ENCODE results near the gene PATL2. TPM values are rescaled to one million over a fixed set of nuclear protein-coding genes. Genes with fewer than 3 reads are reported as not detected.
"Not testable (repeated sequence)": the region's sequence is repeated elsewhere in the genome, so short reads cannot be mapped to it uniquely, and the experiment has no call there.

The PATL2 gene
- total RNA-seq, 4 donors from 2014 or later = 3.0 to 40.0 (median 4.4) TPM

DNA sequence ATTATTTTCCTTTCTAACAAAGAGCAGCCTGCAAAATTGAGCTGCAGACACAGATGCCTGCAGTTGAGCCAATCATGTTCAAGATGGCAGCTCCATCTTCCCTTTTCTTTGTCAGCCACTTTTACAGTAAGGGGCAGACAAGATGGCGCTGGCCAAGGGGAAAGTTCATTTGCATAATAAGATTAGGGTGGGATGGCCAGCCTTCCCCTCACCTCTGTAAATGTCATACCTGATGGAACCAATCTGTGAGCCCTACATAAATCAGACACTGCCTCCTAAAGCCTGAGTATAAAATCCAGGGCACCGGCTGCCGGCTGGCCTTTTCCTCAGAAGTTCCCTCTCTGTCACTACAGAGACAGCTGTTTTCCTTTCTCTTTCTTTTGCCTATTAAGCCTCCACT lies 15.8 kb downstream of the PATL2 start:
- Histone ChIP-seq H3K36me3 (no peaks in the 10 kb centered on the region), H3K4me3 (no peak overlapping the region), H3K9me3 (no peaks in the 10 kb centered on the region), H3K4me1 (no peaks in the 10 kb centered on the region), H3K27ac (peak overlapping the region in 1 of 4 donors; percentile 19), H3K27me3 (no peaks in the 10 kb centered on the region)
- intact Hi-C loops (cut with DNase I; ENCODE audit: low total_unique reads) = no loop called here
- in situ Hi-C loops (cut with MboI; ENCODE audit: low pct_ligation_motif_present in 1 of 4, low pct_unique_long_range_greater_than_20kb in 1 of 4, low sequenced_read_pairs in 3 of 4) = no loop called here
- WGBS, 2 donors (ENCODE audit: low coverage in 1 of 2) = 78 to 80% methylated on average over 1 to 3 of the region's 3 CpGs
- TF ChIP-seq, protein P1, sequence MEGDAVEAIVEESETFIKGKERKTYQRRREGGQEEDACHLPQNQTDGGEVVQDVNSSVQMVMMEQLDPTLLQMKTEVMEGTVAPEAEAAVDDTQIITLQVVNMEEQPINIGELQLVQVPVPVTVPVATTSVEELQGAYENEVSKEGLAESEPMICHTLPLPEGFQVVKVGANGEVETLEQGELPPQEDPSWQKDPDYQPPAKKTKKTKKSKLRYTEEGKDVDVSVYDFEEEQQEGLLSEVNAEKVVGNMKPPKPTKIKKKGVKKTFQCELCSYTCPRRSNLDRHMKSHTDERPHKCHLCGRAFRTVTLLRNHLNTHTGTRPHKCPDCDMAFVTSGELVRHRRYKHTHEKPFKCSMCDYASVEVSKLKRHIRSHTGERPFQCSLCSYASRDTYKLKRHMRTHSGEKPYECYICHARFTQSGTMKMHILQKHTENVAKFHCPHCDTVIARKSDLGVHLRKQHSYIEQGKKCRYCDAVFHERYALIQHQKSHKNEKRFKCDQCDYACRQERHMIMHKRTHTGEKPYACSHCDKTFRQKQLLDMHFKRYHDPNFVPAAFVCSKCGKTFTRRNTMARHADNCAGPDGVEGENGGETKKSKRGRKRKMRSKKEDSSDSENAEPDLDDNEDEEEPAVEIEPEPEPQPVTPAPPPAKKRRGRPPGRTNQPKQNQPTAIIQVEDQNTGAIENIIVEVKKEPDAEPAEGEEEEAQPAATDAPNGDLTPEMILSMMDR (IDR thresholded peaks at IDR 0.05) = no peak
- TF ChIP-seq POLR2AphosphoS5 (IDR thresholded peaks at IDR 0.05) (no peak), POLR2A (IDR thresholded peaks at IDR 0.05) (no peak), EP300 (IDR thresholded peaks at IDR 0.05; ENCODE audit: low read depth) (no peak)
- no peak for DNase-seq

DNA sequence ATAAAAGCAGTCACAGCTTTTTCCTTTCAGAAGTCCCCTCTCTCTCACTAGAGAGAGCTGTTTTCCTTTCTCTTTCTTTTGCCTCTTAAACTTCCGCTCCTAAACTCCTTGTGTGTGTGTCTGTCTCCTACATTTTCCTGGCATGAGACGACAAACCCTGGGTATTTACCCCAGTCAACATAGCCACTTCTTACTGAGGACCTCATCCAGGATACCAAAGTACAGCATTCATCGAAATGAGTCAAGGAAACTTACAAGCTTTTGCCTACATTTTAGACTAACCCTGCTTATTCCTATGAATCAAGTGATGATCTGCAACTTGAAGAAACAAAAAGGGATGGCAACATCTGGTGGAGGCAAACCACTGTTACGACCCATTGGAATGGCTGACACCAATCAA lies 16.7 kb downstream of the PATL2 start:
- Histone ChIP-seq H3K36me3 (no peaks in the 10 kb centered on the region), H3K4me3 (no peak overlapping the region), H3K9me3 (no peaks in the 10 kb centered on the region), H3K27me3 (no peaks in the 10 kb centered on the region), H3K4me1 (no peaks in the 10 kb centered on the region), H3K27ac (no peak overlapping the region)
- in situ Hi-C loops (cut with MboI; ENCODE audit: low pct_ligation_motif_present in 1 of 4, low pct_unique_long_range_greater_than_20kb in 1 of 4, low sequenced_read_pairs in 3 of 4) = no loop called here
- 80 to 88% methylated on average over 3 to 4 of the region's 4 CpGs for WGBS, 2 donors (ENCODE audit: low coverage in 1 of 2)
- DNase-seq = no peak
- intact Hi-C loops (cut with DNase I; ENCODE audit: low total_unique reads) = no loop called here
- no peak for TF ChIP-seq EP300 (IDR thresholded peaks at IDR 0.05; ENCODE audit: low read depth)
- TF ChIP-seq POLR2AphosphoS5 (IDR thresholded peaks at IDR 0.05) = no peak
- no peak for TF ChIP-seq POLR2A (IDR thresholded peaks at IDR 0.05)
- TF ChIP-seq, protein P1 (IDR thresholded peaks at IDR 0.05) = no peak

DNA sequence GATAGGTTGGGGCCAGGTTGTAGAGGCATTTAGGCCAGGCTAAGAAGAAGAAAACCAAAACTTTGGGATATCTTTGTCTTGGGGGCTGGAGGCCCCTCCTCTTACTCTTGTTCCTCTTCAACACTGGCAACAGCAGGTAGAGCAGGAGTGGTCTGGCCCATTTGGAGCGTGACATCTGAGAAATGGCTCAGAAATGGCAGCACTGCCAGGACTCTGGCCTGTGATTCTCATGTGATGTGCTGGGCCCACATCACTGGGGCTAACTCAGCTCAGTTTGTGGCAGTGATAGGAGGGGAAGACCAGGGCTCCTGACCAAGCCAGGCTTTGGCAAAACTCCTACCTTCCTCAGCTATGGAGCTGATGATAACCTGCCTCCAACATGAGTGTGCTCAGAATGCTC lies 18.5 kb downstream of the PATL2 start:
- WGBS, 2 donors (ENCODE audit: low coverage in 1 of 2) = 94% methylated on average over 1 of the region's 1 CpG; no CpG with 5 or more reads in 1 of the 2 donors
- H3K4me3 ChIP-seq = no peak overlapping the region
- intact Hi-C loops (cut with DNase I; ENCODE audit: low total_unique reads) = no loop called here
- H3K27me3 ChIP-seq = no peaks in the 10 kb centered on the region
- in situ Hi-C loops (cut with MboI; ENCODE audit: low pct_ligation_motif_present in 1 of 4, low pct_unique_long_range_greater_than_20kb in 1 of 4, low sequenced_read_pairs in 3 of 4) = no loop called here
- no peaks in the 10 kb centered on the region for H3K4me1 ChIP-seq
- no peak for DNase-seq
- H3K9me3 ChIP-seq = peaks cover 0 to 3% of the 10 kb centered on the region in 2 donors
- no peaks in the 10 kb centered on the region for H3K36me3 ChIP-seq
- H3K27ac ChIP-seq = no peak overlapping the region
- TF ChIP-seq POLR2A (IDR thresholded peaks at IDR 0.05) (no peak), EP300 (IDR thresholded peaks at IDR 0.05; ENCODE audit: low read depth) (no peak), POLR2AphosphoS5 (IDR thresholded peaks at IDR 0.05) (no peak)
- TF ChIP-seq, protein P1 (IDR thresholded peaks at IDR 0.05) = no peak

DNA sequence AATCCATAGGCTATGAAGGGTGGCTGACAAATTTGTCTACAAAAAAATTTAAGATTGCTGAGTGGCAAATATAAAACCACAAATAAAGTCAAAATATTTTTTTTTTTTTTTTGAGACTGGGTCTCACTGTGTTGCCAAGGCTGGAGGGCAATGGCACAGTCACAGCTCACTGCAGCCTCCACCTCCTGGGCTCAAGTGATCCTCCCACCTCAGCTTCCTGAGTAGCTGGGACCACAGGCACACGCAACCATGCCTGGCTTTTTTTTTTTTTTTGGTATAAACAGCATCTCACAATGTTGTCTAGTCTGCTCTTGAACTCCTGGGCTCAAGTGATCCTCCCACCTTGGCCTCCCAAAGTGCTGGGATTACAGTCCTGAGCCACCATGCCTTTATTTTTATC lies 20.9 kb downstream of the PATL2 start:
- H3K4me3 ChIP-seq; intact Hi-C loops (cut with DNase I; ENCODE audit: low total_unique reads); H3K36me3 ChIP-seq; H3K9me3 ChIP-seq; H3K27ac ChIP-seq; H3K4me1 ChIP-seq; in situ Hi-C loops (cut with MboI; ENCODE audit: low pct_ligation_motif_present in 1 of 4, low pct_unique_long_range_greater_than_20kb in 1 of 4, low sequenced_read_pairs in 3 of 4); H3K27me3 ChIP-seq; DNase-seq: not testable (repeated sequence)
- 52% methylated on average over 1 of the region's 1 CpG; no CpG with 5 or more reads in 1 of the 2 donors for WGBS, 2 donors (ENCODE audit: low coverage in 1 of 2)

DNA sequence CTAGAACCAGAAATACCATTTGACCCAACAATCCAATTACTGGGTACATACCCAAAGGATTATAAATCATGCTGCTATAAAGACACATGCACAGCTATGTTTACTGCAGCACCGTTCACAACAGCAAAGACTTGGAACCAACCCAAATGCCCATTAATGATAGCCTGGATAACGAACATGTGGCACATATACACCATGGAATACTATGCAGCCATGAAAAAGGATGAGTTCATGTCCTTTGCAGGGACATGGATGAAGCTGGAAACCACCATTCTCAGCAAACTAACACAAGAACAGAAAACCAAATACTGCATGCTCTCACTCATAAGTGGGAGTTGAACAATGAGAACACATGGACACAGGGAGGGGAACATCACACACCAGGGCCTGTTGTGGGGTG lies 21.8 kb downstream of the PATL2 start:
- H3K27ac ChIP-seq; in situ Hi-C loops (cut with MboI; ENCODE audit: low pct_ligation_motif_present in 1 of 4, low pct_unique_long_range_greater_than_20kb in 1 of 4, low sequenced_read_pairs in 3 of 4); H3K9me3 ChIP-seq; H3K36me3 ChIP-seq; intact Hi-C loops (cut with DNase I; ENCODE audit: low total_unique reads); H3K27me3 ChIP-seq; H3K4me1 ChIP-seq; H3K4me3 ChIP-seq; DNase-seq: not testable (repeated sequence)
- WGBS, 2 donors (ENCODE audit: low coverage in 1 of 2) = 55 to 76% methylated on average over 2 of the region's 2 CpGs
